IMR-90 (cell line): Measurements from ENCODE around the gene BBS1. TPM values are rescaled to one million over a fixed set of nuclear protein-coding genes. Genes with fewer than 3 reads are reported as not detected.

Experiments
- ATAC-seq: fragments of 200-7000 bp; cut with Tn5 transposase; 2 replicates; pipeline ENCODE4 v1.9.1; 2020; ENCODE audit warnings: low read depth, mild to moderate bottlenecking, moderate library complexity
- BruUV-seq: library from RNA; stranded (reverse); fragments of 400-500 nt; replicated peaks from 2 replicates; lab custom pipeline; 2021; lab: Mats Ljungman, UMichigan
- CTCF ChIA-PET: fragments of 300-600 bp; formaldehyde crosslinking; extraction: SDS; loops from one replicate; lab custom pipeline; 2021; ENCODE audit warnings: antibody characterized with exemption; lab: Yijun Ruan, JAX
- POLR2A ChIA-PET: fragments of 300-600 bp; sonication (Branson Sonifier 250); formaldehyde crosslinking; loops from one replicate; lab custom pipeline; 2022; ENCODE audit warnings: antibody characterized with exemption; ENCODE audit not compliant: unreplicated experiment; lab: Charles Lee
- DNase-seq: peaks from one replicate; pipeline ENCODE4 v3.0.0; 2013
- H2AFZ ChIP-seq: replicated peaks from 2 replicates; pipeline ENCODE3; 2013; ENCODE audit warnings: low read length, mild to moderate bottlenecking; ENCODE audit not compliant: poor library complexity
- H2AK5ac ChIP-seq: 2 replicates; pipeline ENCODE4 v1.6.1; 2013; ENCODE audit warnings: low read depth, low read length, inconsistent platforms
- H2AK9ac ChIP-seq: replicated peaks from 2 replicates; pipeline ENCODE3; 2013; ENCODE audit warnings: mild to moderate bottlenecking, low read depth, low read length, moderate library complexity; ENCODE audit not compliant: poor library complexity
- H2BK120ac ChIP-seq: 2 replicates; pipeline ENCODE4 v1.6.1; 2013; ENCODE audit warnings: low read depth, low read length, inconsistent platforms
- H2BK15ac ChIP-seq: 3 replicates; pipeline ENCODE4 v1.6.1; 2013; ENCODE audit warnings: low read depth, low read length, inconsistent platforms
- H2BK20ac ChIP-seq: 2 replicates; pipeline ENCODE4 v1.6.1; 2013; ENCODE audit warnings: low read depth, mild to moderate bottlenecking, inconsistent platforms, low read length, moderate library complexity
- H2BK5ac ChIP-seq: 2 replicates; pipeline ENCODE4 v1.6.1; 2013; ENCODE audit warnings: mild to moderate bottlenecking, low read depth, low read length, inconsistent platforms; ENCODE audit not compliant: poor library complexity, severe bottlenecking
- H3K14ac ChIP-seq: replicated peaks from 2 replicates; pipeline ENCODE4 v1.6.1; 2013; ENCODE audit warnings: low read depth, low read length, inconsistent platforms
- H3K18ac ChIP-seq: 2 replicates; pipeline ENCODE4 v1.6.1; 2013; ENCODE audit warnings: low read depth, low read length, control low read depth
- H3K23ac ChIP-seq: 2 replicates; pipeline ENCODE4 v1.6.1; 2013; ENCODE audit warnings: low read depth, low read length, inconsistent platforms
- H3K27ac ChIP-seq: 2 replicates; pipeline ENCODE4 v1.5.1; 2013; ENCODE audit warnings: mild to moderate bottlenecking, control low read depth, low read length; ENCODE audit not compliant: insufficient read depth
- H3K27me3 ChIP-seq: 2 replicates; pipeline ENCODE4 v1.6.1; 2013; ENCODE audit warnings: low read length; ENCODE audit not compliant: control insufficient read depth, insufficient read depth
- H3K36me3 ChIP-seq: 2 replicates; pipeline ENCODE4 v1.6.1; 2013; ENCODE audit warnings: low read length, mixed read lengths; ENCODE audit not compliant: control insufficient read depth, insufficient read depth
- H3K4ac ChIP-seq: 2 replicates; pipeline ENCODE4 v1.6.1; 2013; ENCODE audit warnings: low read depth, low read length, inconsistent platforms
- H3K4me1 ChIP-seq: 2 replicates; pipeline ENCODE4 v1.6.1; 2013; ENCODE audit warnings: low read length, mixed read lengths; ENCODE audit not compliant: control insufficient read depth, insufficient read depth
- H3K4me2 ChIP-seq: 2 replicates; pipeline ENCODE4 v1.6.1; 2013; ENCODE audit warnings: low read depth, mild to moderate bottlenecking, control low read depth, low read length, moderate library complexity
- H3K4me3 ChIP-seq: 2 replicates; pipeline ENCODE4 v1.5.1; 2013; ENCODE audit warnings: low read depth, mild to moderate bottlenecking, control low read depth, low read length, moderate library complexity; ENCODE audit not compliant: insufficient read depth
- H3K56ac ChIP-seq: 2 replicates; pipeline ENCODE4 v1.6.1; 2013; ENCODE audit warnings: low read length, inconsistent platforms; ENCODE audit not compliant: insufficient read depth; ENCODE audit errors: extremely low read depth
- H3K79me1 ChIP-seq, 2 experiments: 2 replicates each; pipeline ENCODE4 v1.6.1; 2013; ENCODE audit warnings: low read length in 2 of 2, inconsistent platforms in 1 of 2, low read depth in 1 of 2
- H3K9ac ChIP-seq: 2 replicates; pipeline ENCODE4 v1.6.1; 2013; ENCODE audit warnings: low read depth, low read length, control low read depth
- H3K9me1 ChIP-seq: 2 replicates; pipeline ENCODE4 v1.6.1; 2013; ENCODE audit warnings: low read length, inconsistent platforms; ENCODE audit not compliant: insufficient read depth
- H3K9me3 ChIP-seq: 2 replicates; pipeline ENCODE4 v1.6.1; 2013; ENCODE audit warnings: low read length; ENCODE audit not compliant: control insufficient read depth, insufficient read depth
- H4K20me1 ChIP-seq: 2 replicates; pipeline ENCODE4 v1.6.1; 2013; ENCODE audit warnings: low read length, inconsistent platforms; ENCODE audit not compliant: insufficient read depth
- H4K5ac ChIP-seq: 2 replicates; pipeline ENCODE4 v1.6.1; 2013; ENCODE audit warnings: mild to moderate bottlenecking, low read depth, low read length, control low read depth
- H4K8ac ChIP-seq, 2 experiments: 2 replicates each; pipeline ENCODE4 v1.6.1; 2013; ENCODE audit warnings: low read depth in 2 of 2, low read length in 2 of 2, control low read depth in 1 of 2, inconsistent platforms in 1 of 2
- H4K91ac ChIP-seq: 2 replicates; pipeline ENCODE4 v1.6.1; 2013; ENCODE audit warnings: low read depth, low read length, inconsistent platforms; ENCODE audit not compliant: insufficient read depth
- BHLHE40 ChIP-seq: fragments of 150-350 bp; IDR thresholded peaks from 2 replicates; pipeline ENCODE4 v1.6.1; 2016; ENCODE audit warnings: mild to moderate bottlenecking, low read depth, low read length
- CEBPB ChIP-seq: IDR thresholded peaks from 2 replicates; pipeline ENCODE4 v1.6.1; 2012; ENCODE audit warnings: low read depth, low read length, improper control_type of control experiment
- CHD1 ChIP-seq: IDR thresholded peaks from 2 replicates; pipeline ENCODE4 v1.6.1; 2012; ENCODE audit warnings: low read depth, low read length, improper control_type of control experiment
- ELK1 ChIP-seq: fragments of 150-350 bp; IDR thresholded peaks from 2 replicates; pipeline ENCODE4 v1.6.1; 2016; ENCODE audit warnings: low read depth, mild to moderate bottlenecking, low read length, moderate library complexity, borderline replicate concordance
- FOS ChIP-seq: fragments of 150-350 bp; IDR thresholded peaks from 2 replicates; pipeline ENCODE4 v1.6.1; 2016; ENCODE audit warnings: low read depth, low read length
- MAFK ChIP-seq: IDR thresholded peaks from 2 replicates; pipeline ENCODE4 v1.6.1; 2012; ENCODE audit warnings: low read depth, low read length, improper control_type of control experiment
- MAZ ChIP-seq: IDR thresholded peaks from 2 replicates; pipeline ENCODE4 v1.6.1; 2012; ENCODE audit warnings: low read depth, mild to moderate bottlenecking, low read length, improper control_type of control experiment, moderate library complexity, borderline replicate concordance
- MXI1 ChIP-seq: IDR thresholded peaks from 2 replicates; pipeline ENCODE4 v1.6.1; 2012; ENCODE audit warnings: low read depth, mild to moderate bottlenecking, low read length, moderate library complexity, borderline replicate concordance
- NFE2L2 ChIP-seq: fragments of 150-350 bp; IDR thresholded peaks from 2 replicates; pipeline ENCODE4 v1.6.1; 2016; ENCODE audit warnings: low read depth, mild to moderate bottlenecking, low read length
- POLR2A ChIP-seq: IDR thresholded peaks from 2 replicates; pipeline ENCODE4 v1.6.1; 2012; ENCODE audit warnings: mild to moderate bottlenecking, low read depth, low read length
- RAD21 ChIP-seq: IDR thresholded peaks from 2 replicates; pipeline ENCODE4 v1.6.1; 2012; ENCODE audit warnings: low read length, improper control_type of control experiment
- RCOR1 ChIP-seq: IDR thresholded peaks from 2 replicates; pipeline ENCODE4 v1.6.1; 2012; ENCODE audit warnings: mild to moderate bottlenecking, low read length, improper control_type of control experiment; ENCODE audit not compliant: insufficient replicate concordance
- RFX5 ChIP-seq: IDR thresholded peaks from 2 replicates; pipeline ENCODE4 v1.8.0; 2012; ENCODE audit warnings: low read depth, mild to moderate bottlenecking, low read length, moderate library complexity
- SMC3 ChIP-seq: fragments of 150-350 bp; IDR thresholded peaks from 2 replicates; pipeline ENCODE4 v1.6.1; 2016; ENCODE audit warnings: low read depth, mild to moderate bottlenecking, antibody characterized with exemption, low read length, moderate library complexity
- WGBS, 2 experiments: methylation state at CpG; one replicate each; pipeline versions ENCODE4 v1.1.5 to v1.1.7; 2013; ENCODE audit warnings: missing lambda C conversion rate in 2 of 2; ENCODE audit not compliant: insufficient read length in 1 of 2; ENCODE audit errors: extremely low coverage in 2 of 2; 5-methylcytosine and 5-hydroxymethylcytosine counted together
- dilution Hi-C: fragments of 300-500 bp; cut with HindIII; formaldehyde crosslinking; loops from one replicate; pipeline ENCODE4 v1.14.3; 2018; ENCODE audit warnings: low sequenced_read_pairs; ENCODE audit not compliant: unreplicated experiment
- in situ Hi-C: fragments of 300-500 bp; cut with MboI; formaldehyde crosslinking; loops from 3 replicates; pipeline ENCODE4 v1.14.3; 2019; ENCODE audit warnings: low sequenced_read_pairs, inconsistent platforms, mixed read lengths
- intact Hi-C: fragments of 100-400 bp; cut with micrococcal nuclease; formaldehyde crosslinking; loops from 2 replicates; pipeline ENCODE4 v1.10.0; 2022
- polyA plus RNA-seq, 3 experiments: library from polyadenylated mRNA; depleted of rRNA; stranded (reverse); fragments of >200 nt; gene quantifications; 2 replicates each; pipeline ENCODE4 v1.2.3, GENCODE V29; 2012; ENCODE audit warnings: low replicate concordance in 1 of 3
- total RNA-seq: library from RNA; depleted of rRNA; stranded (reverse); fragments of >200 nt; gene quantifications from 2 replicates; pipeline ENCODE4 v1.2.3, GENCODE V29; 2012
- TF ChIP-seq, protein P1 (sequence below): fragments of 150-350 bp; IDR thresholded peaks from 2 replicates; pipeline ENCODE4 v1.6.1; 2017; ENCODE audit warnings: mild to moderate bottlenecking, antibody characterized with exemption, low read length, low read depth
- TF ChIP-seq, protein P2 (sequence below): conservative IDR thresholded peaks from 2 replicates; pipeline ENCODE4 v1.5.1; 2012; ENCODE audit warnings: mild to moderate bottlenecking, low read depth, low read length, improper control_type of control experiment

BBS1 gene
- total and polyA plus RNA-seq, 2 of the 4 experiments (the other 2 are of a cell fraction) = 16.5 to 20.6 TPM

DNA sequence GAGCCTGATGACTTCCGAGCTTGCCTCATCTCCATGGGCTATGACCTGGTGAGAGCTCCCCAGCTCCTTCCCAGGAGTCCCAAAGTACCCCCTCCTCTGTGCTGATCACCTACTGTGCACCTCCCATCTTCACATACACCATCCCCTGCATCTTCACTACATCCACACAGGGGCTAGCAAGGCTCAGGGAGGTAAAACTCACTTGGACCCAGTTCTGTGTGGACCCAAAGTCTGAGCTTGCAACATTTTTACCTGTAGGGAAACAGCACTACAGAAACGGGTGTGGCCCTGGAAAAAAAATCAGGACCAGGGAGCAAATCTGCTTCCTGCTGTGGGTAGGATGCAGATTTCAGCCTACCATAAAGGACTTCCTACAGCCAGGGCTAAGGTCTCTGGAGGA, 51.8 kb downstream of the BBS1 start:
- H3K4me2 ChIP-seq = no peak overlapping the region
- no TSS peak for BruUV-seq
- peaks cover 18% of the 10 kb centered on the region for H3K27me3 ChIP-seq
- no peak for ATAC-seq
- WGBS, 2 experiments = 40% methylated on average over 1 of the region's 2 CpGs; no CpG with 5 or more reads in 1 of the 2 experiments
- no peak overlapping the region for H2BK15ac ChIP-seq
- DNase-seq = no peak
- POLR2A ChIA-PET = no interaction called here
- in situ Hi-C loops (no loop called here), dilution Hi-C loops (no loop called here), intact Hi-C loops (no loop called here)
- H3K79me1 ChIP-seq = no peaks in the 10 kb centered on the region
- H2BK120ac ChIP-seq = no peak overlapping the region
- no peak overlapping the region for H3K18ac ChIP-seq
- H2BK20ac ChIP-seq = no peak overlapping the region
- no peak overlapping the region for H3K23ac ChIP-seq
- H4K8ac ChIP-seq = no peak overlapping the region
- peaks cover 2% of the 10 kb centered on the region; the same call in 1 of the 2 replicates for H3K4me1 ChIP-seq
- no peaks in the 10 kb centered on the region for H4K20me1 ChIP-seq
- peaks cover 3% of the 10 kb centered on the region; the same call in 1 of the 2 replicates for H3K36me3 ChIP-seq
- H3K4me3 ChIP-seq = no peak overlapping the region
- H2BK5ac ChIP-seq = no peak overlapping the region
- no peak overlapping the region for H3K56ac ChIP-seq
- no peak overlapping the region for H3K9ac ChIP-seq
- no peak overlapping the region for H4K5ac ChIP-seq
- no peak overlapping the region for H2AK9ac ChIP-seq
- TF ChIP-seq FOS (no peak), MXI1 (no peak), RCOR1 (no peak), MAZ (no peak), CEBPB (no peak), RAD21 (no peak), CHD1 (no peak), RFX5 (no peak), NFE2L2 (no peak), SMC3 (no peak), POLR2A (no peak), ELK1 (no peak), BHLHE40 (no peak), MAFK (no peak)
- TF ChIP-seq, protein P1, sequence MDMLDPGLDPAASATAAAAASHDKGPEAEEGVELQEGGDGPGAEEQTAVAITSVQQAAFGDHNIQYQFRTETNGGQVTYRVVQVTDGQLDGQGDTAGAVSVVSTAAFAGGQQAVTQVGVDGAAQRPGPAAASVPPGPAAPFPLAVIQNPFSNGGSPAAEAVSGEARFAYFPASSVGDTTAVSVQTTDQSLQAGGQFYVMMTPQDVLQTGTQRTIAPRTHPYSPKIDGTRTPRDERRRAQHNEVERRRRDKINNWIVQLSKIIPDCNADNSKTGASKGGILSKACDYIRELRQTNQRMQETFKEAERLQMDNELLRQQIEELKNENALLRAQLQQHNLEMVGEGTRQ = no peak
- TF ChIP-seq, protein P2, sequence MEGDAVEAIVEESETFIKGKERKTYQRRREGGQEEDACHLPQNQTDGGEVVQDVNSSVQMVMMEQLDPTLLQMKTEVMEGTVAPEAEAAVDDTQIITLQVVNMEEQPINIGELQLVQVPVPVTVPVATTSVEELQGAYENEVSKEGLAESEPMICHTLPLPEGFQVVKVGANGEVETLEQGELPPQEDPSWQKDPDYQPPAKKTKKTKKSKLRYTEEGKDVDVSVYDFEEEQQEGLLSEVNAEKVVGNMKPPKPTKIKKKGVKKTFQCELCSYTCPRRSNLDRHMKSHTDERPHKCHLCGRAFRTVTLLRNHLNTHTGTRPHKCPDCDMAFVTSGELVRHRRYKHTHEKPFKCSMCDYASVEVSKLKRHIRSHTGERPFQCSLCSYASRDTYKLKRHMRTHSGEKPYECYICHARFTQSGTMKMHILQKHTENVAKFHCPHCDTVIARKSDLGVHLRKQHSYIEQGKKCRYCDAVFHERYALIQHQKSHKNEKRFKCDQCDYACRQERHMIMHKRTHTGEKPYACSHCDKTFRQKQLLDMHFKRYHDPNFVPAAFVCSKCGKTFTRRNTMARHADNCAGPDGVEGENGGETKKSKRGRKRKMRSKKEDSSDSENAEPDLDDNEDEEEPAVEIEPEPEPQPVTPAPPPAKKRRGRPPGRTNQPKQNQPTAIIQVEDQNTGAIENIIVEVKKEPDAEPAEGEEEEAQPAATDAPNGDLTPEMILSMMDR = no peak
- peaks cover 4% of the 10 kb centered on the region; the same call in 1 of the 2 replicates for H3K9me1 ChIP-seq
- H4K91ac ChIP-seq = no peak overlapping the region
- H2AFZ ChIP-seq = no peak overlapping the region
- no peak overlapping the region for H2AK5ac ChIP-seq
- no peak overlapping the region for H3K27ac ChIP-seq
- H3K9me3 ChIP-seq = no peaks in the 10 kb centered on the region
- no peak overlapping the region for H3K14ac ChIP-seq
- H3K4ac ChIP-seq = no peak overlapping the region
- CTCF ChIA-PET = no interaction called here
